Mesothelial cell of epicardium (in vitro differentiated cells): ENCODE data around the gene NYAP1. TPM values are rescaled to one million over a fixed set of nuclear protein-coding genes. Genes with fewer than 3 reads are reported as not detected.

Source experiments
- DNase-seq, 2 experiments: peaks; one replicate each; pipeline ENCODE4 v3.0.0; 2021; ENCODE audit warnings: low spot score in 2 of 2; ENCODE audit not compliant: unreplicated experiment in 2 of 2
- H3K27ac Mint-ChIP-seq: 2 replicates; pipeline ENCODE4 v1.8.0; 2021; ENCODE audit warnings: mixed read lengths
- H3K27me3 Mint-ChIP-seq: 2 replicates; pipeline ENCODE4 v1.8.0; 2021; ENCODE audit warnings: low read depth, mixed read lengths
- H3K36me3 Mint-ChIP-seq: 2 replicates; pipeline ENCODE4 v1.8.0; 2021; ENCODE audit warnings: mixed read lengths
- H3K4me1 Mint-ChIP-seq: 2 replicates; pipeline ENCODE4 v1.8.0; 2021; ENCODE audit warnings: mixed read lengths
- H3K4me3 Mint-ChIP-seq: 2 replicates; pipeline ENCODE4 v1.8.0; 2021; ENCODE audit warnings: mild to moderate bottlenecking, moderate library complexity, mixed read lengths
- H3K9me3 Mint-ChIP-seq: 2 replicates; pipeline ENCODE4 v1.8.0; 2021; ENCODE audit warnings: mixed read lengths
- total RNA-seq: library from RNA; stranded (reverse); gene quantifications from 3 replicates; pipeline ENCODE4 v1.2.1, GENCODE V29; 2021
- TF ChIP-seq, protein P1 (sequence below): fragments of 200-600 bp; sonication (generic); IDR thresholded peaks from one replicate; pipeline ENCODE4 v1.5.0; 2021; ENCODE audit warnings: antibody characterized with exemption; ENCODE audit not compliant: unreplicated experiment

The NYAP1 gene
- total RNA-seq, 1 donor from 2014 or later, result 8.5 TPM

DNA sequence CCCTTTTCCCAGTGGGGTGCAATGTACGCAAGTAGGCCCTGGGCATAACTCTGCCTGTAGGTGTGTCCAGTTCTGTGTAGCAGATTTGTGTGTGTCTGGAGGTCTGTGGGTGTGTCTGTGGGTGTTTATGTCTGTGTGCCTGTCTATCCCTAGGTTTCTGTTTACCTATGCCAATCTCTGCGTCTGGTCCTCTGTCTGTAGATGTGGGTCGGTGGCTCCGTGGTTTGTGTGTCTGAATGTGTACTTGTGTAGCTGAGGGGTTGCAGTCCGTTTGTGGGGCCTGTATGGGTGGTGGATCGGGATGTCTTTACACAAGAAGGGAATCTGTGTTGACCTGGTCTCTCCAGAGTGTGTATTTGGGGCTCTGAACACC, 932 bp downstream of the NYAP1 start:
- no peaks in the 10 kb centered on the region for H3K9me3 Mint-ChIP-seq
- peak overlapping the region; percentile 49 for H3K27ac Mint-ChIP-seq
- H3K4me1 Mint-ChIP-seq, result peaks cover 31% of the 10 kb centered on the region
- TF ChIP-seq, protein P1, sequence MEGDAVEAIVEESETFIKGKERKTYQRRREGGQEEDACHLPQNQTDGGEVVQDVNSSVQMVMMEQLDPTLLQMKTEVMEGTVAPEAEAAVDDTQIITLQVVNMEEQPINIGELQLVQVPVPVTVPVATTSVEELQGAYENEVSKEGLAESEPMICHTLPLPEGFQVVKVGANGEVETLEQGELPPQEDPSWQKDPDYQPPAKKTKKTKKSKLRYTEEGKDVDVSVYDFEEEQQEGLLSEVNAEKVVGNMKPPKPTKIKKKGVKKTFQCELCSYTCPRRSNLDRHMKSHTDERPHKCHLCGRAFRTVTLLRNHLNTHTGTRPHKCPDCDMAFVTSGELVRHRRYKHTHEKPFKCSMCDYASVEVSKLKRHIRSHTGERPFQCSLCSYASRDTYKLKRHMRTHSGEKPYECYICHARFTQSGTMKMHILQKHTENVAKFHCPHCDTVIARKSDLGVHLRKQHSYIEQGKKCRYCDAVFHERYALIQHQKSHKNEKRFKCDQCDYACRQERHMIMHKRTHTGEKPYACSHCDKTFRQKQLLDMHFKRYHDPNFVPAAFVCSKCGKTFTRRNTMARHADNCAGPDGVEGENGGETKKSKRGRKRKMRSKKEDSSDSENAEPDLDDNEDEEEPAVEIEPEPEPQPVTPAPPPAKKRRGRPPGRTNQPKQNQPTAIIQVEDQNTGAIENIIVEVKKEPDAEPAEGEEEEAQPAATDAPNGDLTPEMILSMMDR, result no peak
- peak overlapping the region; percentile 75 for H3K4me3 Mint-ChIP-seq
- H3K27me3 Mint-ChIP-seq, result no peaks in the 10 kb centered on the region
- H3K36me3 Mint-ChIP-seq, result peaks cover 2% of the 10 kb centered on the region
- no peak for DNase-seq

DNA sequence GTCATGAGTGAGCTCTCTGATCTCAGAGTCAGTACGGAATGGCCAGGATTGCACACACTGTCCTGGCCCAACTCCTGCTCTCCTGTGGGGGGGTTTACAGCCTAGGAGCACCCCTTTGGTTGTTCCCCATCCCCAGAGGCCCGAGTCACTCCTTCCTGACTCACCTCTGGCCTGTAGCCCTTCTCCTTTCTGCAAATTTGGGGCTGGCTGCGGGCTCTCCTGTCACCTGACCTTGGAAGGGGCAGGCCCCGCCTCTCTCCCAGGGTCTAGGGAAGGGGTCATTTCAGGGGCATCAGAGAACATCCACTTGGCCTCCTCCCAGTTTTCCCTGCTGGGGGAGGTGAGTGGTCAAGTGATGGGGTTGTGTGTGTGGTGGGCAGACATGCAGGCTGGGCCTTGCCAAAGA, 1.7 kb downstream of the NYAP1 start:
- no peaks in the 10 kb centered on the region for H3K27me3 Mint-ChIP-seq
- peaks cover 2% of the 10 kb centered on the region for H3K36me3 Mint-ChIP-seq
- H3K4me3 Mint-ChIP-seq, result peak overlapping the region; percentile 24
- TF ChIP-seq, protein P1, result no peak
- peaks cover 38% of the 10 kb centered on the region for H3K4me1 Mint-ChIP-seq
- H3K9me3 Mint-ChIP-seq, result no peaks in the 10 kb centered on the region
- DNase-seq, result no peak
- no peak overlapping the region for H3K27ac Mint-ChIP-seq

DNA sequence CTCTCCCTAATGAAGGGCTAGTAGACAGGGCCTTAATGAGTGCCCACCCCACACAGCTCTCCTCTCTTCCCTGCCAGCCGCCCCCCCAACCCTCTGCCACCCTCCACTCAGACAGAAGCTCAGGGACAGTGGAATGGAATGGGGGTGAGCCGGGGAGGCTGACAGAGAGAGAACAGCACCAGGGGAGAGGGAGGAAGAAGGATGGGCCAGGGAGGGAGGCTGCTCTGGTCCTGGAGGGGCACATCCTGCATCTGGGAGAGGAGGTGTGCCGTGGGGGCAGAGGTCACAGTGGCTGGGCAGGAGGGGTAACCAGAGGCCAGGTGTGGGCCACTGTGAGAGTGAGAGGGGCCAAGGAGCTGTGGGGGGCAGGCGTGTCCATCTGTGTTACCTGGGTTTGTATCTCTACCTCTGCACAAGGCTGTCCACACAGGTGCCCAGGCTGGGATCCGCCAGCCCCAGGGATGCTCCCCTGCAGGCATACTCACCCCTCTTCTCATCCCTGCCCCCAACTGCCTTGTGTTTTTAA, 2.4 kb downstream of the NYAP1 start:
- no peak overlapping the region for H3K27ac Mint-ChIP-seq
- H3K9me3 Mint-ChIP-seq, result no peaks in the 10 kb centered on the region
- no peak for DNase-seq
- peaks cover 38% of the 10 kb centered on the region for H3K4me1 Mint-ChIP-seq
- no peaks in the 10 kb centered on the region for H3K27me3 Mint-ChIP-seq
- peak overlapping the region; percentile 22 for H3K4me3 Mint-ChIP-seq
- peaks cover 2% of the 10 kb centered on the region for H3K36me3 Mint-ChIP-seq
- TF ChIP-seq, protein P1, result no peak

DNA sequence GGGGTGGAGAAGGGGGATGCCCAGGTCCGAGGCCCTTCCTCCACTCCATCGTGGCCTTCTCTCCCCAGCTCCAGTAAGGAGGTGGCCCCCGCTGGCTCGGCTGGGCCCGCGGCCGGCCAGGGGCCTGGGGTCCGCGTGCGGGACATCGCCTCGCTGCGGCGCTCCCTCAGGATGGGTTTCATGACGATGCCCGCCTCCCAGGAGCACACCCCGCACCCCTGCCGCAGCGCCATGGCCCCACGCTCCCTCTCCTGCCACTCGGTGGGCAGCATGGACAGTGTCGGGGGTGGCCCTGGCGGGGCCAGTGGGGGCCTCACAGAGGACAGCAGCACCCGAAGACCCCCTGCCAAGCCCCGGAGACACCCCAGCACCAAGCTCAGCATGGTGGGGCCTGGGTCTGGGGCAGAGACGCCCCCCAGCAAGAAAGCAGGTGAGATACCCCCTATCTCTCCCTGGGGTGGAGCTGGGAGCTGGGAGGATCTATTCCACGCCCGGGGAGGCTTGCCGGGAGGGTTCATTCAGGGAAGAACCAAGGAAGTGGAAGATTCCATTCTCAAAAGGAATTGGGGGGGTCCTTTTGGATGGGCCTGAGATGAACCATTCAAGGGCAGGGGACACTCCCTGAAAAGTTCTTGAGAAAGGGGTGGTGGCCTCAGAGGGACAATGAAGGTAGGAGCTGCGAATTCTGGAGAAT, 3.2 kb downstream of the NYAP1 start:
- DNase-seq, result no peak
- peaks cover 34% of the 10 kb centered on the region for H3K4me1 Mint-ChIP-seq
- no peak overlapping the region for H3K4me3 Mint-ChIP-seq
- TF ChIP-seq, protein P1, result no peak
- no peak overlapping the region for H3K27ac Mint-ChIP-seq
- H3K27me3 Mint-ChIP-seq, result no peaks in the 10 kb centered on the region
- no peaks in the 10 kb centered on the region for H3K9me3 Mint-ChIP-seq
- H3K36me3 Mint-ChIP-seq, result peaks cover 2% of the 10 kb centered on the region

DNA sequence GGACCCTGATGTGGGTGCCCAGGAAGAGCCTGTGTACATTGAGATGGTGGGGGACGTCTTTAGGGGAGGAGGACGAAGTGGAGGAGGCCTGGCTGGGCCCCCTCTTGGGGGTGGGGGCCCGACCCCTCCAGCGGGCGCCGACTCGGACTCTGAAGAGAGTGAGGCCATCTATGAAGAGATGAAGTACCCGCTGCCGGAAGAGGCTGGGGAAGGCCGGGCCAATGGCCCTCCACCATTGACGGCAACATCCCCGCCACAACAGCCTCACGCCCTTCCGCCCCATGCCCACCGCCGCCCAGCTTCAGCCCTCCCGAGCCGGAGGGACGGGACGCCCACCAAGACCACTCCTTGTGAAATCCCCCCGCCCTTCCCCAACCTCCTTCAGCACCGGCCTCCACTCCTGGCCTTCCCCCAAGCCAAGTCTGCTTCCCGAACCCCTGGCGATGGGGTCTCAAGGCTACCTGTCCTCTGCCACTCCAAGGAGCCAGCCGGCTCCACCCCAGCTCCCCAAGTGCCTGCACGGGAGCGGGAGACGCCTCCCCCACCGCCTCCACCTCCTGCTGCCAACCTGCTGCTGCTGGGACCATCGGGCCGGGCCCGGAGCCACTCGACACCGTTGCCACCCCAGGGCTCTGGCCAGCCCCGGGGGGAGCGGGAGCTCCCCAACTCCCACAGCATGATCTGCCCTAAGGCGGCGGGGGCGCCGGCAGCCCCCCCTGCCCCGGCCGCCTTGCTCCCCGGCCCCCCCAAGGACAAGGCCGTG, 4.8 kb downstream of the NYAP1 start:
- Mint-ChIP-seq H3K4me3 (no peak overlapping the region), H3K27me3 (no peaks in the 10 kb centered on the region), H3K9me3 (no peaks in the 10 kb centered on the region), H3K36me3 (peaks cover 2% of the 10 kb centered on the region), H3K4me1 (peaks cover 35% of the 10 kb centered on the region), H3K27ac (no peak overlapping the region)
- TF ChIP-seq, protein P1, result no peak
- DNase-seq, result no peak
